ENCODE results near the gene CCDC50.

CCDC50 gene

DNA sequence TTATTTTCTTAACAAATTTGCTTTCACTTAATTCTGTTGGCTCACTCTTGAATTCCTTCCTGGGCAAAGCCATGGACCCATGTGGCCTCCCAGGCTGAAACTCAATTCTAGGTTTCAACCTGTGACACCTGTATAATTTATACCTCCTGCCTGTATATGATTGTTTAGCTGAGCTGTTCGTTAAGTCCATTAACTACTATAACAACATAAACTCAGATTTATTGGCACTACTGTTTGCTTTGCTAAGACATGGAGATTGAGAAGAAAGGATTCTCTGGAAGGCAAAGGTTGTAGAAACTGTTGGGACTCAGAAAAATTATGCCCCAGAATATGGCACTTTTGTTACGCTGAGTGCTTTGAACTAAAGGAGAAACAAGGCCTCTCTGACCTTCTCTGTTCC lies 26.7 kb upstream of the CCDC50 start:
- TF ChIP-seq, protein P1, sequence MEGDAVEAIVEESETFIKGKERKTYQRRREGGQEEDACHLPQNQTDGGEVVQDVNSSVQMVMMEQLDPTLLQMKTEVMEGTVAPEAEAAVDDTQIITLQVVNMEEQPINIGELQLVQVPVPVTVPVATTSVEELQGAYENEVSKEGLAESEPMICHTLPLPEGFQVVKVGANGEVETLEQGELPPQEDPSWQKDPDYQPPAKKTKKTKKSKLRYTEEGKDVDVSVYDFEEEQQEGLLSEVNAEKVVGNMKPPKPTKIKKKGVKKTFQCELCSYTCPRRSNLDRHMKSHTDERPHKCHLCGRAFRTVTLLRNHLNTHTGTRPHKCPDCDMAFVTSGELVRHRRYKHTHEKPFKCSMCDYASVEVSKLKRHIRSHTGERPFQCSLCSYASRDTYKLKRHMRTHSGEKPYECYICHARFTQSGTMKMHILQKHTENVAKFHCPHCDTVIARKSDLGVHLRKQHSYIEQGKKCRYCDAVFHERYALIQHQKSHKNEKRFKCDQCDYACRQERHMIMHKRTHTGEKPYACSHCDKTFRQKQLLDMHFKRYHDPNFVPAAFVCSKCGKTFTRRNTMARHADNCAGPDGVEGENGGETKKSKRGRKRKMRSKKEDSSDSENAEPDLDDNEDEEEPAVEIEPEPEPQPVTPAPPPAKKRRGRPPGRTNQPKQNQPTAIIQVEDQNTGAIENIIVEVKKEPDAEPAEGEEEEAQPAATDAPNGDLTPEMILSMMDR (IDR thresholded peaks at IDR 0.05; ENCODE audit: low read depth, low read length) = no peak
- no peak for DNase-seq (ENCODE audit: extremely low read depth, low read depth)

DNA sequence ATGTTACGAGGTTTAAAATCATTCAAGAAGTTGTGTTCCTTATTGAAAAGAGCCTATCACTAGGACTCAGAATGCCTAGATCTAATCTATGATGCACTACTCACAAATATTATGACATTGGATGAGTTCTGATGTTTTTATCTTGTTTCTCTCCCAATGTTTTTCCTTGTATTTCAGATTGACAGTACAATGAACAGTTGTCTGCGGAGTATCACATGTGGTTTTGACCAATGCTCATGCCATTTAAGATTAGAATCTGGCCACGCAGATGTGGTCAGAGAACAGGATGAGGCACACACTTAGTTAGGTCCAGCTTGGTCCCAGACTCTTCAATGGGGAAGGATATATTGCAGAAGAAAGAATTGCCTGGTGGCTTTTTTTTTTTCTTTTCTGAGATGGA lies 25.6 kb upstream of the CCDC50 start:
- no peak for DNase-seq (ENCODE audit: extremely low read depth, low read depth)
- TF ChIP-seq, protein P1 (IDR thresholded peaks at IDR 0.05; ENCODE audit: low read depth, low read length) = no peak

DNA sequence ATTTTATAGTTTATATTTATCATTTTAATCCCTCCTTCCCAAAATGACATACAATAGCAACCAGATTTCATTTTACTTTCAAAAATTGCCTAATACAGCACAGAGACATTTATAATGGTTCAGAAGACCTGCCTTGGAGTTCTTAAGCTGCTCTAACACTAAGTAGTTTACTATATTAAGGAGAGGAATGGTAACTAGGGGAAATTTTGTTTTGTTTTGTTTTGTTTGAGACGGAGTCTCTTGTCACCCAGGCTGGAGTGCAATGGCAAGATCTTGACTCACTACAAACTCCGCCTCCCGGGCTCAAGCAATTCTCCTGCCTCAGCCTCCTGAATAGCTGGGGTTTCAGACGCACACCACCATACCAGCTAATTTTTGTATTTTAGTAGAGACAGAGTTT lies 22.8 kb upstream of the CCDC50 start:
- no peak for DNase-seq (ENCODE audit: extremely low read depth, low read depth)
- TF ChIP-seq, protein P1 (IDR thresholded peaks at IDR 0.05; ENCODE audit: low read depth, low read length) = no peak

DNA sequence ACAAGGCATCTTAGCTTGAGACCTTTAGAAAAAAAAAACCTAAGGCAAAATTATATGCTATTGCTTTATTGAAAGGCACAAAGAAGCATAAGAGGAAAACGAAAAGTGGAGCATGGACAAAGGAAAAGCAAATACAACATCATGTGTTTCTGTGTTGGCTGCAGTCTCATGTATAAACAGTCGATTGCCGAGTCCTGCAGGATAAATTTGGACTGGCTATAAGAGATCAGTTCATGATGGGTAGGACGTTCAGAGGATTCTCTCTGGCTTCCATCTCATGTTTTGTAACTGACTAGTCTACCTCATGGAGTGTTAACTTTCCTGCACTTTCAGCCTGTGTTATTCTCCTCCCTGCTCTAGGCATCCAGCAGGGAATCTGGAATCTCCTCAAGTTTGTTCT lies 21.9 kb upstream of the CCDC50 start:
- DNase-seq (ENCODE audit: extremely low read depth, low read depth) = no peak
- TF ChIP-seq, protein P1 (IDR thresholded peaks at IDR 0.05; ENCODE audit: low read depth, low read length) = no peak

DNA sequence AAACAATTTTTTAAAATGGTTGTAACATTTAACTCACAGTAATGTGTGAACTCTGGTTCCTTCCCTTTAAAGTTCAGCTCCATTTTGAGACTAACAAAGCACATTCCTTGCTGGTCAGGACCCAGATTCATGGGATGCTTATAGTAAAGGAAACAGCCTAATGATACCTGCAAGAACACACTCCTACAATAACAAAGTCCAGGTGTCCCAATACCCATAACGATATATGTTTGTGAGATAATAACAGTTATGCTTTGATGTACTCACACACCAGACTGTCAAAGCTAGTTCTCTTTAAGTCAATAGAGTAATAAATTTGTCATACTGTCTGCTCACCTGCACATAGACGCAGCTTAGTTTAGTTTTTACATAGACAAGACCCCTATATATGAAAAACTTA lies 15.9 kb upstream of the CCDC50 start:
- DNase-seq (ENCODE audit: extremely low read depth, low read depth) = no peak

DNA sequence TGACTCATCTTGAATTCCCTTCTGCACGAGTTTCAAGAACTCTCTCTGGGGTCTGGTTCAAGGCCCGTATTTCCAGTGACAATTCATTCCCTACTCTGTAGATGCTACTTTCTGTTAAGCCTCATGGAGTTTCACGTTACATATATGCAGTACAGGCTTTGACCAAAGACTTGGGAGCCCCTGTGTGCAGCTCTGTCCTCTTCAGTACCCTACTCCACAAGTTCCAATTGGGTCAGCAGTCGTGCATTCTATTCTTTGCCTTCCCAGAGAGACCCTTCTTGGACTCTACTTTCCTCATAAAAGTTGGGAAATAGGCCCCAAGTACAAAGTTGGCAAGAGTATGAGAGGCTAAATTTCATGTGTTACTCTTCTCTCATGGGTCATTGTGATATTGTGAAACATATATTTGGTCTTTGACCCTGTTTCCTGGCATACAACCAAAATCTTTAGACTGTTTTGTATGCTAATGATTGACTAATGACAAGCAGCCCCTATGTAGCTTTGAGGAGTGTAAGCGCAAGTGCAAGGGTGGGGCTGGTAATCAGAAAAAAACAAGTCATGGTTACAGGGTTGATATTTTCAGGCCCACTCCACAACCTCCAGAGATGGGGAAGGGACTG lies 15.0 kb upstream of the CCDC50 start:
- no peak for DNase-seq (ENCODE audit: extremely low read depth, low read depth)
- TF ChIP-seq, protein P1 (IDR thresholded peaks at IDR 0.05; ENCODE audit: low read depth, low read length) = no peak

More for the DNA sequence above, 15.9 kb upstream of the CCDC50 start:
- TF ChIP-seq, protein P1 (IDR thresholded peaks at IDR 0.05; ENCODE audit: low read depth, low read length) = no peak

DNA sequence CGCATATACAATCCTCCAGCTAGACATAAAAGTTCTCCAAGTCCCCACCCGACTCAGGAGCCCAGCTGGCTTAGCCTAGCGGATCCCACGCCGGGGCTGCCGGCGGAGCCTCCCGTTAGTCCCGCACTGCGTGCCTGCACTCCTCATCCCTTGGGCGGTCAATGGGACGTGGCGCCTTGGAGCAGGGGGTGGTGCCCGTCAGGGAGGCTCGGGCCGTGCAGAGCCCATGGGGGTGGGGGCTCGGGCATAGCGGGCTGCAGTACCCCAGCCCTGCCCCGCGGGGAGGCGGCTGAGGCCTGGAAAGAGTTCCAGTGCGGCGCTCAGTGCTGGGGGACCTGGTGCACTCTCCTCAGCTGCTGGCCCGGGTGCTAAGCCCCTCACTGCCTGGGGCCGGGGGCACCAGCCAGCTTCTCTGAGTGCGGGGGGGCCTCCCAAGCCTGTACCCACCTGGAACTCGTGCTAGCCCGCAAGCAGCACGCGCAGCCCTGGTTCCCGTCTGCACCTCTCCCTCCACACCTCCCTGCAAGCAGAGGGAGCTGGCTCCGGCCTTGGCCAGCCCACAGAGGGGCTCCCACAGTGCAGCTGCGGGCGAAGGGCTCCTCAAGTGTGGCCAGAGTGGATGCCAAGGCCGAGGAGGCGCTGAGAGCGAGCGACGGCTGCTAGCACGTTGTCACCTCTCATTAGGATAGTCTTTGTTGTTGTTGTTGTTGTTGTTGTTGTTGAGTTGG lies 12.2 kb upstream of the CCDC50 start:
- TF ChIP-seq, protein P1 (IDR thresholded peaks at IDR 0.05; ENCODE audit: low read depth, low read length) = no peak
- no peak for DNase-seq (ENCODE audit: extremely low read depth, low read depth)

Data from AG09319 (cell line).